HG02610 (cell line): Measurements from ENCODE around the gene BPGM.
A peak's percentile ranks its signal among the peaks of the same experiment; 100 is the strongest.
"Not testable (repeated sequence)": the region's sequence is repeated elsewhere in the genome, so short reads cannot be mapped to it uniquely, and the experiment has no call there.

Experiments used
- ATAC-seq: cut with Tn5 transposase; IDR thresholded peaks from one replicate; pipeline ENCODE4 v1.9.1; 2021; ENCODE audit warnings: mild to moderate bottlenecking, moderate library complexity; ENCODE audit not compliant: unreplicated experiment

The BPGM gene

DNA sequence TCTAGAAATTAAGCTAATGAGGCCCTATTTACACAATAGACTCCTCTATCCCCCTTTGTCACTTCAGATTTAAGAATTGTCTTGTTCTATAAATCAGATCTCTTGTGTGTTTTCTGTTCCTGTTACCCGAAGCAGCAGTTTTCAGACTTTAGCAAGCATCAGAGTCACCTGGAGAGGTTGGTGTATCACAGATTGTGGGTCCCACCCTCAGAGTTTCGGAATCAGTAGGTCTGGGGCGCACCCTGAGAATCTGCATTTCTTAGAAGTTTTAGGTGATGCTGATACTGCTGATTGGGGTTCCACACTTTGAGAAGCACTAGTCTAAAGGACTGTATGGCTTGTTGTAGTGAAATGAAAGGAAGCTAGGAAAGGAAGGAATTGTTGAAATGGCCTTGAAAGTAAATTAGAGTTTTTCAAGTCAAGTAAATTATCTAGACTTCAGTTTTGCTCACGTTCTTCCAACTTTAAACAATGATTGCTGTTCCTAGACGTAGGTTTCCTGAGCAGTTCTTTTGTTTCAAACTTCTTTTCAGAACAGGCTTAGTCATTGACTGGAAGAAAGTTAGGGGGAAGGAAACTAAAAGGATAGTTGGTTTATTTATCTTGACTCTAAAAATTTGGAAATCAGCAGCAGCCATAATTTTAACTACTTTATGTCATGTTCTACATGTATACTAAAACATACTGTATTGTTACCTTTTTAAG is 15.7 kb downstream of the BPGM start:
- no peak for ATAC-seq

DNA sequence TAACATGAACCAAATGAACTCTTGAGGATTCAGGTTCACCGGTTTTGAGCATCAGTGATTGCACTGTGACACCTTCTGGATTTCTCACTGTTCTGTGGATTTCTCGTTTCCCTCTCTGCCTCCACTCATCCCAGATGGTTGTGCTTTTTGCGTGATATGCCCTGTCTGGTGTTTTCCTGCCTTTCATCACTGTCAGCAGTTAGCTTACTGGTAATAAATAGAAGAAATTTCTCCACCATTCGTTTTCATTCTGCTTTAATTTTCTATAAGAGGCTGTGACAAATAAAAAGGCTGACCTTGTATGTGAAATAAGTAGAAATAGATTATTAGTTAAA is 16.2 kb downstream of the BPGM start:
- ATAC-seq = no peak

DNA sequence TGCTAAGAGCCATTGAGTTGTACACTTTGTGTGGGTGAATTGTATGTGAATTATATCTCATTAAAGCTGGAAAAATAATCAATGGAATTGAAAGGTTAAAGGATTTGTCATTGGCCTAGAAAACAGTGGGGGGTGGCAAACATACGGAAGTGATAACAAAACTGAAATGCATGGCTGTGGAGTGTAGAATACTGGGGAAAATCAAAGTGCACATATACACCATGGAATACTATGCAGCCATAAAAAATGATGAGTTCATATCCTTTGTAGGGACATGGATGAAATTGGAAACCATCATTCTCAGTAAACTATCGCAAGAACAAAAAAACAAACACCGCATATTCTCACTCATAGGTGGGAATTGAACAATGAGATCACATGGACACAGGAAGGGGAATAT is 18.4 kb downstream of the BPGM start:
- not testable (repeated sequence) for ATAC-seq

DNA sequence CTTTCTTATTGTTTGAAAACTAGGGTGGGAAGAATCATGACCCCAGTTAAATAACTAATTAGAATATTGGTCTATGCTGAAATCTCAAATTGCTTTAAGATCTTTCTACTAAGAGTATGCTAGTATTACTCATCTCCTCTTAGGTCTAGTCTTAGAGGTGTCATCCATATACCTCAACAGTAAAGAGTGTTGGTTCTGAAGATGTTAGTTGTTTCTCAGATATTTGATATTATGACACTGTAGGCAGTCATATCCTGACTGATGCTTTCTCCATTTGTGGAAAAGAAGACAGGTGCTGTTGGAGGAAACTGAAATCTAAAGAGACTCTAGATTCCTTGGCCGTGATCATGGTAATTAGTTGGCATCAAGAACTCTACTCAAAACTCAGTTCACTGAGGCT is 21.2 kb downstream of the BPGM start:
- ATAC-seq = no peak

DNA sequence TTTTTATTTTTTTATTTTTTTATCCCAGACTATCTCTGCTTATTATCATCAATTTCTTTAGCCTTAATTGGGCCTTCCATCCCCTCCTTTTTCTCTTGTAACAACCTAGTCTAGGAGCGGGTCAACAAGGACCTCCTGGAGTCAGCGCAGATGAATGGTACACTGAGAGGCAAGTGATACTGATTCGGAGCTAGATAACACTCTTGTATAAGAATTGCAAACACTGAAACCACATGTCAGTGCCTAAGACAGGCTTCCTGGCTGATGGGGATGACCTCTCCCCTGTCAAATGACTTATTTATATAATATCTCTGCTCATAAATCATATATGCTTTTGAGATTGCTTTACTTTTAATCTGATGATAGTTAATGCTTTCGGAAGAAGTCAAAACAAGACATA is 22.7 kb downstream of the BPGM start:
- ATAC-seq = no peak

DNA sequence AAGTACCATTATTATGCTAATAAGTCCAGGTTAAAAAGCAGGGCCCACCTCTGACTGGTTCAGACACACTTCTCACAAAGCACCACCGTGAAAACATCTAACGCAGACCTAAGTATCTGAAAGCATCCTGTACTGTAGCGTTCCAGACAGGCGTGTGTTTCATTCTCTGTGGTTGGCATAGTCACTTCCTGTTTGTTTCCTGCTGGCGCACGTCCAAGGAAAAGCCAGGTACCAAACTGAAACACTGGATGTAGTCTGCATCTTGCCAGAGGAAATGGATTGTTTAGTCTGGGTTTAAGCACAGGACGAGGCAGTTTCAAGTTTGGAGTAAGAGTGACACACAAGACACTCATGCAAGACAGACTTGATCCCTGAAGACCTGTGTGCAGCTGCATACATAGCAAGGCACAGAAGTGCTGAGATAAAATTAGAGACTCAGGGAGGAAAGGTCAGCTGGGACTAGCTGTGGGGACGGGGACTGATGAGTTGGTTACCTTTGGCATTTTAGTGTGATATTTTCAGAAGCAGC is 23.3 kb downstream of the BPGM start:
- ATAC-seq = peak; percentile 63

DNA sequence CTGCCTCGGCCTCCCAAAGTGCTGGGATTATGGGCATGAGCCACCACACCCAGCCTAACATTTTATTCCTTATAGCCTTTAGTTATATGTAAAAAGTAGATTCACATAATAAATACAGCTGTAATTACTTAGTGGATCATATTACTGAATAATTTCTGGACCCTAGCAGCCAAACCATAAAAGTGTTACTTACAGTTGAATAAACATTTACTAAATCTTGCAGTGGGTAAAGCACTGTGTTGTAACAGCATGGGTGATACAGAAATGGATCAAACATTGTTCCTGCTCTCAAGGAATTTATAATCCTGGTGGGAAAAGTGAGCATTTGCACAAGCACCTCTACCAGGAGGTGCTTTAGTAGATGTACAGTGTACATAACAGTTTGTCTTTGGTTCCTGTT is 25.0 kb downstream of the BPGM start:
- ATAC-seq = no peak

DNA sequence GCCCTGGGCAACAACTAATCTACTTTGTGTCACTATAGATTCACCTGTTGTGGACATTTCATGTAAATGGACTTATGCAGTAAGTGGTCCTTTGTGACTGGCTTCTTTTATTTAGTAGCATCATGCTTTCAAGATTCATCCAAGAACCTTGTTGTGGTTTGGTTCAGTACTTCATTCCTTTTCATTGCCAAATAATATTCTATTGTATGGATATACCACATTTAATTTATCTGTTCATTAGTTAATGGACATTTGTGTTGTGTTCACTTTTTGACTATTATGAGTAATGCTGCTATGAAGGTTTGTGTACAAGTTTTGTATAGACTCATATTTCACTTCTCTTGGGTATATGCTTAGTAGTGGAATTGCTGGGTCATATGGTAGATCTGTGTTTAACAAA is 27.8 kb downstream of the BPGM start:
- no peak for ATAC-seq

DNA sequence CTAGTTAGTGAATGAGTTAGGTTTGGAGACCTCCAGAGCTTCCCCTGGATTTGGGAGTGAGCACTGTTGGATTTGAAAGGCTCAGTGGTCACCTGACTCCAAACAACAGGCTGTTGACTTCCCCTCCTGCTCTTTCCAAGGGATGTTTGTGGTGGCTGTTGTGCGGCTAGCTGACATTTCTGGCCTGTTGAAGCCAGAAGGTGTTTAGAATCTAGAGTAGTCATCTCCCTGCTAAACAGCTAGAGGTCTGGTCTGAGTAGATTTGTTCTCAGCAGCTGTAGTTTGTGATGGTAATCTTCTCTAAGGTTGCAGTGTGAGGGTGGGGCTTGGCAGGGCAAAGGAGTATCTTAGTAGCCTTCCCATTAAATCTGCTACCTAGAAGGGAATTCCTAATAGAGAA is 30.1 kb downstream of the BPGM start:
- ATAC-seq = no peak

DNA sequence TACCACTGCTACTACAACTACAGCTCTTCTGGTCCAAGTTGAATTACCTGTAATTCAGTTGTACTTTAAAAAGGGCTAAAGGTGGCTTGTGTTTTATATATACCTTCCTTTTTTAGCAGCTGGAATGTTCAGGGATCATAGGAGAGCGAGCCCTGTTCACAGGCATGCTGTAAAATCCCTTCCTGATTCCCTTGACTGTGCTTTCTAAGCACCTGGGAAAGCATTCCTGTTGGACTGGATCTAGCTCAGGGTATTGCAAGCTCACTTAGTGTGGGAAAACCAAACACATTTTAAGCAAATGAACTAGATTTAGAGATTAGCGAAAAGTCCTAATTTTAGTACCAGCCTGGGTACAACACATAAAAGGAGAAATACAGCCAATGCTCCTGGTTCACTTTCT is 31.5 kb downstream of the BPGM start:
- no peak for ATAC-seq

DNA sequence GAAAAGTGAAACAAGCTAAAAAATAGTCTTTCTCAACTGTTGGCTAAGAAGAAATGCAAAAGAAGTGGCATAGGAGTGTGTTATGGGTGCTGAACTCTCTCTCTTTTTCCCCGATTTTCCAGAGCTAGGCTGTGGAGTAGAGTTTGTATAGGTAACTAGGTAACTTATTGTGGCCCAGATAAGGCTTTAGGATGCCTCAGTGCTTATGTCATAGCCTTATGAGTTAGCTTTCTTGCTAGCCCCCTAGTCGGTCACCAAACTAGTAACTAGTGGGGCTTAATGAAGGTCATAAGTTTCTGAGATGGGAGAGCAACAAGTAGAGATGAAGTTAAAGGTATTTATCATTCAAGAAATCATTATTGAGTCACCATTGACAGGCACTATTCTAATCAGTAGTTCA is 32.4 kb downstream of the BPGM start:
- no peak for ATAC-seq

DNA sequence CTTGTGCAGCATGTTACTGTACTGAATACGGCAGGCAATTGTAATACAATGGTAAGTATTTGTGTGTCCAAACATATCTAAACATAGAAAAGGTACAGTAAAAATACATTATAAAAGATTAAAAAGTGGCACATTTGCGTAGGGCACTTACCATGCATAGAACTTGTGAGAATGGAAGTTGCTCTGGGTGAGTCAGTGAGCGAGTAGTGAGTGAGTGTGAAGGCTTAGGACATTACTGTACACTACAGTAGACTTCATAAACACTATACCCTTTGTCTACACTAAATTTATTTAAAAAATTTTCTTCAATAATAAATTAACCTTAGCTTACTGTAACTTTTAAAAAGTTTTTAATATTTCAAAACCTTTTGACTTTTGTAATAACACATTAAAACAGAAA is 37.5 kb downstream of the BPGM start:
- ATAC-seq = no peak

DNA sequence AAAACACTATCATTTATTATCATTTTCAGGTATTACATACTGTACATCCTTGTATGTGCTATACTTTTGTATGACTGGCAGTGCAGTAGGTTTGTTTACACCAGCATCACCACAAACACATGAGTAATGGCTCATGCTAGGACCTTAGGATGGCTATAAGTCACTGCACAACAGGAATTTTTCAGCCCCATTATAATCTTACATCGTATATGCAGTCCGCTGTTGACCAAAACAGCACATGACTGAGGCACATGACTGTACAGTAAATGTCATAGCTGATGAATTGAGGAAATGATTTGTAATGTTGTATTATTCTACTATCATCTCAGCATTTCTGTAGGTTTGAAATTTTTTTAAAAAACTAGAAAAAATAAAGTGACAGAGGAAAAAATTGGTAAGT is 38.6 kb downstream of the BPGM start:
- no peak for ATAC-seq

DNA sequence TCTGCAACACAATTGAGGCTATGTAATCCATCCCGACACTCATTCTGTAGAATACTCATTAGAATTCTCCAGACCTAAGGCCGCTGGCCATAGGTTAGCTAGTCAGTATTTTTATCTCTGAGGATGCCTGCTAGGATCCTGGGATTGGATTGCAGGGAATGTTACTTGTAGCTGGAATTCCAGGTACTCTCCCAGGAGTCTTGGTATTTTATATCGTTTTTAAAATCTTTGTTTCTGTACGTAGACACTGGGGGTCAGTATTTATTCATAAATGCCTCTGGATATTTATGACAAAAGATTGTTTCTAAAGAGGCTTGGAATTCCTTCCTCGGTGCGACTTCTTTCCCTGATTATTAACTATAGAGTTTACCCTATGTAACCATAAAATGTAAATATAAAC is 40.1 kb downstream of the BPGM start:
- no peak for ATAC-seq

DNA sequence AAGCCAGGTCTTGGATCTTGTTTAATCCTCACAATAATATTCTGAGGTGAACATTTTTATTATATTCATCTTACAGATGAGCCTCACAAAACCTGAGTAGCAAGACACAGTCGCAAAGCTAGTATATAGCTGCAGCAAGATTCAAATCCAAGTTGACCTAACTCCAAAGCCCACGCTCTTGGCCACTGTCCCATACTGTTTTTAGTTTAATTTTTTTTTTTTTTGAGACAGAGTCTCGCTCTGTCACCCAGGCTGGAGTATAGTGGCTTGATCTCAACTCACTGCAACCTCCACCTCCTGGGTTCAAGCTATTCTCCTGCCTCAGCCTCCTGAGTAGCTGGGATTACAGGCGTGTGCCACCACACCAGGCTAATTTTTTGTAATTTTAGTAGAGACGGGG is 42.9 kb downstream of the BPGM start:
- not testable (repeated sequence) for ATAC-seq

DNA sequence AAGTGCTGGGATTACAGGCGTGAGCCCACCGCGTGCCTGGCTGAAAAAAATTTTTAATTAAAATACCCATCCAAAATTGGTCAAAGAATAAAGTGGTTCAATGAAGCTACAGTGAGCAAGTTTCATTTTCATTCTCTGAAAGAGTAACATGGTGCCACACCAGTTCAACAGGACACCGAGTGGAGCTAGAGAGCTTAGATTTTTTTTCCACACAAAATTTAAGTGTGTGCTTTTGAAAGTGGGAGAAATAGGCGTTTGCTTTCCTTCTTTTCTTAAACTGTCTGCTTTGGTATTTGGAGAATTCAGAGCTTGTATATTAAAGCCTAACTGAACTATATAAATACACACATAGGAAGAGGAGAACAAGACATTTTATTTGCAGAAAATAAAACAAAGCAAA is 43.4 kb downstream of the BPGM start:
- no peak for ATAC-seq

DNA sequence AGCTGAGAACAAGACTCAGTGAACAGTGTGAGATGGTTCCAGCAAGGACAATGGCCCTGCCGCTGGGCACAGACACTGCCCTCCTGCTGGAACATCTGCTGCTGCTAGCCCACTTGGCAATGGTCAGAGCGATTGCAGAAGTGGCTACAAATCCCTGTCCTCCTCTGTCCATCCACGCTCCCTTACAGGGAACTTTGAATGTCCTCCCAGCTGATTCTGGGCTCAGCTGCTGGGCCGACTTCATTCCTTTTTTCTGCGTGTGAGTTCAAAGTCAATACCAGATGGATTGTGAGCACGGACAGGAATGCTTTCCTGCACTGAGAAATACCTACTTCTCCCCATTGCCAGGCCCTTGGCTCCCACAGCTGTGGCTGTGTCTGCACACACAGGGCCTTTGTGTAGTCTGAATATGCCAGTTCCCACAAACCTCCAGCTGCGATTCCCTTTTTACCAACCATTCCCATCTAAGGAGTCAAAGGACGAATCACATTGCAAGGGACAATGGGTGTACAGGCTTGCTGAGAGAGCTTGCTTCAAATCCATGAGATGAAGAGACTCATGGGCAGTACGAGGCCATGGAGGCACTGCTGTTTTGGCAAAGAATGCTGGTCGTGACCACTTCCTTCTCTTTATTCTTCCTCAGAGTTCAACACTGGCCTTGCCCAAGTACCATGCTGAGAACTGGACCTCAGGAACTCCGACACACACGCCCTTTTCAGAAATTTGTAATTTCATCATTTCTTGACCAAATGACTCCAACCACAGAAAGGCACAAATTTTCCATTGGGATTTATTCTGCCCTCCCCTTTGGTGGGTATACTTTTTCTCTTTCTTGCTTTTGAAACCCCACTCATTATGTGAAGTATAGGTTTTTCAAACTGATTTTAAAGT is 44.2 kb downstream of the BPGM start:
- ATAC-seq = no peak

DNA sequence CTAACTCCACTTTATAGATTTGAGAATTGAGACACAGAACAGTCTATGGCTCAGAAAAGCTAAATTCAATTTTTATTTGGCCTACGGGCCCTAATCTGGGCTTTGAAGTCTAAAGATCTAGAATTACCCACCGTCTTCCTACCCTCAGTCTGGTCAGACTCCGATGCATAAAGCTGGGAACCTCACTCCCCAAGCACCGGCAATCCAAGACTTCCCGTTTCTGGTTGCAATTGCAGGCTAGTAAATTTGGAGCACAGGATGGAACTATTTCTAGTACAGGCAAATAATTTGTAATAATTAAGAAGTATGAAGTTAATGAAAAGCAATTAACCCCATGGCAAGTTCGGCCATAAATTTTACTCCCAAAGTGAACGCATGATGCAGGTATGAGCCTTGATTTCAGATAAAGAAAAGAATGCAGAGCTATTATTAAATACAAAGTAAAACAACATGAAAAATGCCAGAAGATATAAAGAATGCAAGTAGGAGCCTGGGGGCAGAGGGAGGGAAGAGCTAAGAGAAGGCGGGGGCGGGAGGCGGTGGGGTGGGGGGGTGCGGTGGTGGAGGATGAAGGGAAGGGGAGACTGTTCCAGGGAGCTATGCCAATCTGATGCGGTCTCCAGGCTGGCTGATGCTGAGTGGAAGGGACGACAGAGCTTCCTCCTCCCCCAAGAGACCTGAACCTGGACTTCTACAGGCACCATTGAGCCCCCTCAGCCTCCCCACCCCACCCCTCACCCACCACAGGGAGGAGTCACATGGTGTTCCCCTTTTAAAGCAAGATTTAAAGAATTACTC is 45.1 kb downstream of the BPGM start:
- no peak for ATAC-seq

DNA sequence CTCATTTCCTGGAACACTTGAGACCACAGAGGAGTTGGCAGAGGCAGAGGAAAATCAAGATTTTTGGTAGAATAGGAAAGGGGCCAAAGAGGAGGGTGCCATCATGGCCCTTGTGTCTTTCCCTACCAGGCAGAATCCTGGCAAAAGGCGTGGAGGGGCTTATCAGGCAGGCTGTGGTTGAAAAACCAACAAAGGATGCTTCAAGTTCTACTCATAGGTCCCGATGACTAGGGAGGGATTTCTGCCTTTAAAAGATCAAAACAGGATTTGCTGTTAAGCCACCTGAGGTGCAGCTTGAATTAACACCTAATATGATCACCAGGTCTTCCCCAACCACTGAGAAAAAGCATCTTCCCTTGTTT is 45.7 kb downstream of the BPGM start:
- no peak for ATAC-seq

DNA sequence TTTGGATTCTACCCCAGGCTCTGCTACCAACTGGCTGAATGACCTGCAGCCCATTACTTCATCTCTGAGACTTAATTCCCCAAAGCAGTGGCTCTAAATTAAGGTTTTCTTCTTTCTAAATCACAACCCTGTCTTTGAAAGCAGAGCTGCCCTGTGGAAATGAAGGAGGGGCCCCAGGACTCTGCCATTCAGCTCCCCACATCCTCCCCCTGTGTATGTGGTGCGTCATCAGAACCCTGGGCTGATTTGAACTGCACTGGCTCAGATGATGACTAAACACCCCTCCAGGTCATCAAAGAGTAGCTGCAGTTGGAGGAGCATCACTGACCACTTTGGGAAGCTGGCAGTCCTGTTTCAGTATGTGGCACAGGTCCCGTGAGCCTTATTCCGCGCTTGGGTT is 46.6 kb downstream of the BPGM start:
- no peak for ATAC-seq

DNA sequence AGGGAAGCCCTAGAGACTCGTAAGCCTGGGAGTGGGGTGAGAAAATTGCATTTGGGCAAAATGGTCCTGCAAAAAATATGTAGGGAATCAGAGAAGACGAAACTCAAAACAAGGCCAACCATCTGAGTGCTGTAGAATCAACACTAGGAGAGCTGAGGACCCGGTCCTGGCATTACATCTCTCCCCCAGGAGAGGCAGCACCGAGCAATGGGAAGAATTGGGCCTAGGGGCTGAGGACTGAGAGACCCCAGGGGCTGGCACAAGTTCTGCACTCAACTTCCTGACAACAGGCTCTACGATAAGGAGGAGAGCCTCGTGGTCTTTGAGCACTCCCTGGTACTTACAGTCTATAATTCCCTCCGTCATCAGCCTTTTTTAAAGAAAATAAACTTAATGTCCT is 47.6 kb downstream of the BPGM start:
- ATAC-seq = no peak

DNA sequence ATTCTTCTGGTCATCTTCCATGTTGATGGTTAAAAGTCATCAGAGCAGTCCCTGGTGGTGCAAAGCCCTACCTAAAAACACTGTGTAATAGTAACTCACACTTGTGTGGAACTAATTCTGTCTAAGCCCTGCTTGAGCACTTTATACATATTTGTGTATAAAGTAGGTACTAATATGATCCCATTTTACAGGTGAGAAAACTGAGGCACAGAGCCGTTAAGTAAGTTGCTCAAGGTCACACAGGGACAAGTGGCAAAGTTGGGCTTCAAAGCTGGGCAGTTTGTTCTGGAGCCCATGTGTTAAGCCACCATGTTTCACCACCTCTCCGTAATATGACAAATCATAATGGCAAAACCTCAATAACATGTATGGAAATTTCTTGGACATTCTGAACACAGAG is 48.1 kb downstream of the BPGM start:
- no peak for ATAC-seq
